K562 (cell line): Measurements from ENCODE around the gene EMC8.

Experiments
- BRD4 ChIP-seq: fragments of 200-600 bp; sonication (generic); IDR thresholded peaks from 2 replicates; pipeline ENCODE4 v1.6.1; 2017; ENCODE audit warnings: inconsistent platforms
- CREBBP ChIP-seq: IDR thresholded peaks from one replicate; pipeline ENCODE4 v1.6.1; 2012; ENCODE audit warnings: low read depth, mild to moderate bottlenecking, control low read depth, inconsistent platforms, low read length
- ELF2 ChIP-seq: fragments of 250-450 bp; sonication (Bioruptor Pico); IDR thresholded peaks from 2 replicates; pipeline ENCODE4 v1.5.0; 2021; ENCODE audit warnings: mild to moderate bottlenecking
- FOXJ2 ChIP-seq: fragments of 200-800 bp; sonication (Bioruptor generic); IDR thresholded peaks from 2 replicates; pipeline ENCODE4 v1.6.1; 2016; ENCODE audit warnings: missing genetic modification characterization, missing compliant biosample characterization
- KAT2B ChIP-seq: IDR thresholded peaks from one replicate; pipeline ENCODE4 v1.6.1; 2012; ENCODE audit warnings: low read depth, mild to moderate bottlenecking, control low read depth, inconsistent platforms, low read length, moderate library complexity
- KDM1A ChIP-seq, 2 experiments: fragments of 450-650 bp; IDR thresholded peaks; 2 replicates each; pipeline ENCODE4 v1.6.1; 2016; ENCODE audit warnings: mild to moderate bottlenecking in 2 of 2
- MAX ChIP-seq: sonication (generic); formaldehyde crosslinking; IDR thresholded peaks from 2 replicates; pipeline ENCODE4 v1.9.0; 2022; ENCODE audit warnings: mild to moderate bottlenecking, missing genetic modification reagents
- NFE2L1 ChIP-seq: fragments of 450-650 bp; IDR thresholded peaks from 2 replicates; pipeline ENCODE4 v1.6.1; 2016; ENCODE audit warnings: missing genetic modification characterization, low read depth, mild to moderate bottlenecking, missing compliant biosample characterization, moderate library complexity, borderline replicate concordance
- NUFIP1 ChIP-seq: fragments of 450-650 bp; IDR thresholded peaks from 2 replicates; pipeline ENCODE4 v1.6.1; 2018; ENCODE audit not compliant: partially characterized antibody
- PHF21A ChIP-seq: fragments of 450-650 bp; IDR thresholded peaks from 2 replicates; pipeline ENCODE4 v1.6.1; 2017; ENCODE audit warnings: low read depth, borderline replicate concordance
- POLR2A ChIP-seq: fragments of 450-650 bp; conservative IDR thresholded peaks from 2 replicates; pipeline ENCODE4 v1.6.1; 2016
- ZNF274 ChIP-seq: IDR thresholded peaks from 2 replicates; pipeline ENCODE4 v1.6.1; 2011; ENCODE audit warnings: low read depth, mild to moderate bottlenecking, low read length, moderate library complexity, borderline replicate concordance
- ZNF57 ChIP-seq: fragments of 450-650 bp; formaldehyde crosslinking; IDR thresholded peaks from 2 replicates; pipeline ENCODE4 v1.4.0; 2020; ENCODE audit warnings: mild to moderate bottlenecking, moderate library complexity
- TF ChIP-seq, protein P1 (sequence below), 3 experiments: IDR thresholded peaks in 2 of 3; conservative IDR thresholded peaks in 1 of 3; 2 replicates each; pipeline ENCODE4 v1.5.1; 2011 to 2012; ENCODE audit warnings: low read length in 3 of 3, mild to moderate bottlenecking in 3 of 3, control low read depth in 2 of 3, improper control_type of control experiment in 1 of 3, inconsistent platforms in 1 of 3, low read depth in 1 of 3, mixed read lengths in 1 of 3, moderate library complexity in 1 of 3; ENCODE audit not compliant: insufficient read depth in 2 of 3

DNA sequence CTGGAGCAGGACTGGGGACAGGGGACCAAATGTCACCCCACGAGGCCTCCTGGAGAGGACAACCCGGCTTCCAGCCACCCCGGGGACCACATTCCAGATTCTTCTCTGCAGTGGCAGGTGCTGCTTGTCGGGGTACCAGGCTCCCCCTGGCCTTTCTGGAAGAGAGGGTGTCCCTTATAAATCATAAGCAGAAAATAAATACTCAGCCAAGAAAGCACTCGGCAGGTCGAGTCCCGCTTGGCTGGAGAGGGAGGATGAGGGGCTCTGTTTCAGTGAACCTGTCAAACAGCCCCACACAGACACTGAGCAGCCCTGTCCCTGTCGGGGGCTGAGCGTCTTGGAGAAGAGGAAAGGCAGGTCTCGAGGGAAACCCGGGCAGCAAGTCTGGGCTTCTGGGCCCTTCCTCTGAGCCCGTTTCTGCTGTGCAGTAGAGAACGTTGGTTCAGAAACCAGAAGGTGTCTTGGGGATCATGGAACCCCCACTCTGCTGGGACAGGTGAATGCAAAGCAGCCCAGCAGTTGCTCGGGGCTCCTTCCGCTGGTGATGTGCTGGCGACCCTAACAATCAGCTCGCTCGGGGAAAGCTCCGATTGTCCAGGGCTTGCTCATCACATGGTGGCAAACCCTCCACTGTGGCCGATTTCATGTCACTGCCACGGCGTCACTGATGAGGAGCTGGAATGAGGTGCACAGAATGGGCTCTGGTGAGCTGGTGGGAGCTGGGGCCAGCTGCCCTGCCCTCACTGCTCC, 36.8 kb upstream of the EMC8 start:
- TF ChIP-seq POLR2A (no peak), ZNF274 (no peak), NFE2L1 (tag) (no peak), KAT2B (no peak), KDM1A (IDR thresholded peaks at IDR 0.05) (no peak), ZNF57 (CRISPR knock-in tag) (no peak), BRD4 (no peak), CREBBP (no peak), PHF21A (no peak), FOXJ2 (tag) (no peak), NUFIP1 (no peak), ELF2 (no peak), MAX (CRISPR knock-in tag) (no peak)
- TF ChIP-seq, protein P1, sequence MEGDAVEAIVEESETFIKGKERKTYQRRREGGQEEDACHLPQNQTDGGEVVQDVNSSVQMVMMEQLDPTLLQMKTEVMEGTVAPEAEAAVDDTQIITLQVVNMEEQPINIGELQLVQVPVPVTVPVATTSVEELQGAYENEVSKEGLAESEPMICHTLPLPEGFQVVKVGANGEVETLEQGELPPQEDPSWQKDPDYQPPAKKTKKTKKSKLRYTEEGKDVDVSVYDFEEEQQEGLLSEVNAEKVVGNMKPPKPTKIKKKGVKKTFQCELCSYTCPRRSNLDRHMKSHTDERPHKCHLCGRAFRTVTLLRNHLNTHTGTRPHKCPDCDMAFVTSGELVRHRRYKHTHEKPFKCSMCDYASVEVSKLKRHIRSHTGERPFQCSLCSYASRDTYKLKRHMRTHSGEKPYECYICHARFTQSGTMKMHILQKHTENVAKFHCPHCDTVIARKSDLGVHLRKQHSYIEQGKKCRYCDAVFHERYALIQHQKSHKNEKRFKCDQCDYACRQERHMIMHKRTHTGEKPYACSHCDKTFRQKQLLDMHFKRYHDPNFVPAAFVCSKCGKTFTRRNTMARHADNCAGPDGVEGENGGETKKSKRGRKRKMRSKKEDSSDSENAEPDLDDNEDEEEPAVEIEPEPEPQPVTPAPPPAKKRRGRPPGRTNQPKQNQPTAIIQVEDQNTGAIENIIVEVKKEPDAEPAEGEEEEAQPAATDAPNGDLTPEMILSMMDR (IDR thresholded peaks at IDR 0.05 in 2 of 3, conservative IDR thresholded peaks at IDR 0.05 in 1 of 3; ENCODE audit: insufficient read depth in 2 of 3, low read depth in 1 of 3, low read length in 3 of 3), result no peak
